HepG2 (cell line): ENCODE measurements around the gene EVA1C. TPM values are rescaled to one million over a fixed set of nuclear protein-coding genes. Genes with fewer than 3 reads are reported as not detected.
"Not testable (repeated sequence)": the region's sequence is repeated elsewhere in the genome, so short reads cannot be mapped to it uniquely, and the experiment has no call there.

Source experiments
- ATAC-seq: fragments of 200-7000 bp; cut with Tn5 transposase; 3 replicates; pipeline ENCODE4 v1.9.1; 2020; ENCODE audit warnings: mild to moderate bottlenecking, moderate library complexity
- BruUV-seq: library from RNA; stranded (reverse); fragments of 400-500 nt; replicated peaks from 2 replicates; lab custom pipeline; 2021; lab: Mats Ljungman, UMichigan
- CTCF ChIA-PET: fragments of 300-600 bp; formaldehyde crosslinking; extraction: SDS; loops from one replicate; lab custom pipeline; 2021; ENCODE audit warnings: low total read pairs, inconsistent platforms, low intra/inter-chr PET ratio; lab: Yijun Ruan, JAX
- POLR2A ChIA-PET: fragments of 350-600 bp; sonication (Branson Sonifier 250); formaldehyde crosslinking; loops from one replicate; lab custom pipeline; 2020; ENCODE audit warnings: antibody characterized with exemption, inconsistent platforms; lab: Yijun Ruan, JAX
- DNase-seq: peaks from one replicate; pipeline ENCODE4 v3.0.0-alpha.2; 2015; ENCODE audit warnings: low spot score
- FAIRE-seq: peaks from 3 replicates; lab custom pipeline; 2011; peaks lifted over from hg19 to GRCh38; lab: Jason Lieb, UNC
- H2AFZ ChIP-seq: one replicate; pipeline ENCODE4 v1.6.1; 2011; ENCODE audit warnings: low read length, inconsistent platforms
- H3K27ac ChIP-seq: fragments of 300-600 bp; 3 replicates; pipeline ENCODE4 v1.8.0; 2011; ENCODE audit warnings: mixed run types, mild to moderate bottlenecking, mixed read lengths, low read length, inconsistent platforms; ENCODE audit not compliant: insufficient read depth; ENCODE audit errors: extremely low read length
- H3K27me3 ChIP-seq, 2 experiments: fragments of 200-600 bp in 1 of 2; 2 replicates in 1 of 2; 3 replicates in 1 of 2; pipeline versions ENCODE4 v1.6.0 to v1.8.0; 2011; ENCODE audit warnings: low read length in 2 of 2, mild to moderate bottlenecking in 2 of 2, moderate library complexity in 2 of 2, inconsistent platforms in 1 of 2; ENCODE audit not compliant: insufficient read depth in 2 of 2, control insufficient read depth in 1 of 2
- H3K36me3 ChIP-seq, 2 experiments: fragments of 200-600 bp in 1 of 2; replicated peaks in 1 of 2; 2 replicates in 1 of 2; 3 replicates in 1 of 2; pipeline versions ENCODE4 v1.5.1 to v1.8.0; 2011; ENCODE audit warnings: low read length in 2 of 2, inconsistent platforms in 1 of 2; ENCODE audit not compliant: insufficient read depth in 2 of 2, control insufficient read depth in 1 of 2
- H3K4me1 ChIP-seq: 2 replicates; pipeline ENCODE4 v1.5.1; 2012; ENCODE audit warnings: low read length, inconsistent platforms; ENCODE audit not compliant: insufficient read depth
- H3K4me2 ChIP-seq: 2 replicates; pipeline ENCODE4 v1.6.0; 2011; ENCODE audit warnings: low read depth, low read length, inconsistent platforms
- H3K4me3 ChIP-seq, 3 experiments: fragments of 200-600 bp in 1 of 3; sonication (generic), shearing (Covaris generic) in 1 of 3; replicated peaks in 1 of 3; 2 replicates each; pipeline ENCODE4 v1.5.1; 2011 to 2016; ENCODE audit warnings: low read length in 3 of 3, inconsistent platforms in 2 of 3, low read depth in 2 of 3, mild to moderate bottlenecking in 2 of 3, control low read depth in 1 of 3, mixed read lengths in 1 of 3; ENCODE audit not compliant: insufficient read depth in 1 of 3
- H3K79me2 ChIP-seq: one replicate; pipeline ENCODE4 v1.6.1; 2011; ENCODE audit warnings: low read length, inconsistent platforms; ENCODE audit not compliant: insufficient read depth
- H3K9ac ChIP-seq: 2 replicates; pipeline ENCODE4 v1.6.0; 2011; ENCODE audit warnings: mild to moderate bottlenecking, low read depth, low read length, inconsistent platforms; ENCODE audit not compliant: insufficient read depth
- H3K9me3 ChIP-seq: 2 replicates; pipeline ENCODE4 v1.5.1; 2012; ENCODE audit warnings: mild to moderate bottlenecking, low read length
- H4K20me1 ChIP-seq: 2 replicates; pipeline ENCODE4 v1.6.0; 2011; ENCODE audit warnings: inconsistent platforms, mild to moderate bottlenecking, low read length, moderate library complexity; ENCODE audit not compliant: insufficient read depth
- ARHGAP35 ChIP-seq: sonication (generic); formaldehyde crosslinking; IDR thresholded peaks from 2 replicates; pipeline ENCODE4 v1.9.0; 2022; ENCODE audit warnings: mild to moderate bottlenecking, inconsistent platforms, moderate library complexity, missing genetic modification reagents, borderline replicate concordance
- ARNTL ChIP-seq: sonication (generic); formaldehyde crosslinking; IDR thresholded peaks from 2 replicates; pipeline ENCODE4 v1.4.0; 2020; ENCODE audit warnings: mild to moderate bottlenecking, missing genetic modification reagents
- ETV6 ChIP-seq: sonication (generic); formaldehyde crosslinking; conservative IDR thresholded peaks from 2 replicates; pipeline ENCODE4 v1.4.0; 2020; ENCODE audit warnings: missing genetic modification reagents
- KDM4B ChIP-seq: sonication (generic); formaldehyde crosslinking; IDR thresholded peaks from 2 replicates; pipeline ENCODE4 v1.4.0; 2020; ENCODE audit warnings: missing genetic modification reagents
- NKX3-1 ChIP-seq: sonication (generic); formaldehyde crosslinking; IDR thresholded peaks from 2 replicates; pipeline ENCODE4 v1.5.0; 2020; ENCODE audit warnings: missing genetic modification reagents
- REL ChIP-seq: sonication (generic); formaldehyde crosslinking; conservative IDR thresholded peaks from 2 replicates; pipeline ENCODE4 v1.8.0; 2022; ENCODE audit warnings: mild to moderate bottlenecking, missing genetic modification reagents, moderate library complexity
- TOE1 ChIP-seq: sonication (generic); formaldehyde crosslinking; IDR thresholded peaks from 2 replicates; pipeline ENCODE4 v1.4.0; 2020; ENCODE audit warnings: mild to moderate bottlenecking, missing genetic modification reagents
- TRIM24 ChIP-seq: sonication (generic); formaldehyde crosslinking; IDR thresholded peaks from 2 replicates; pipeline ENCODE4 v1.8.0; 2022; ENCODE audit warnings: mild to moderate bottlenecking, missing genetic modification reagents
- ZBTB1 ChIP-seq: sonication (generic); formaldehyde crosslinking; IDR thresholded peaks from 2 replicates; pipeline ENCODE4 v1.4.0; 2020; ENCODE audit warnings: missing genetic modification reagents, borderline replicate concordance
- ZFP1 ChIP-seq: IDR thresholded peaks from 2 replicates; pipeline ENCODE4 v1.6.1; 2016
- ZFX ChIP-seq: sonication (generic); formaldehyde crosslinking; IDR thresholded peaks from 2 replicates; pipeline ENCODE4 v1.4.0; 2020; ENCODE audit warnings: mild to moderate bottlenecking, low read depth, missing genetic modification reagents, moderate library complexity
- ZFYVE20 ChIP-seq: sonication (generic); formaldehyde crosslinking; IDR thresholded peaks from 2 replicates; pipeline ENCODE4 v1.8.0; 2023; ENCODE audit warnings: low read depth, mild to moderate bottlenecking, moderate library complexity, missing genetic modification reagents, borderline replicate concordance
- ZMAT3 ChIP-seq: sonication (generic); formaldehyde crosslinking; conservative IDR thresholded peaks from 2 replicates; pipeline ENCODE4 v1.7.0; 2021; ENCODE audit warnings: missing genetic modification reagents
- ZNF564 ChIP-seq: sonication (generic); formaldehyde crosslinking; IDR thresholded peaks from 2 replicates; pipeline ENCODE4 v1.8.1; 2023; ENCODE audit warnings: mild to moderate bottlenecking, missing genetic modification reagents
- ZNF761 ChIP-seq: sonication (generic); formaldehyde crosslinking; conservative IDR thresholded peaks from 2 replicates; pipeline ENCODE4 v1.4.0; 2020; ENCODE audit warnings: mild to moderate bottlenecking, missing genetic modification reagents
- ZNF879 ChIP-seq: sonication (generic); formaldehyde crosslinking; IDR thresholded peaks from 2 replicates; pipeline ENCODE4 v1.8.1; 2023; ENCODE audit warnings: missing genetic modification reagents
- ZNF891 ChIP-seq: sonication (generic); formaldehyde crosslinking; IDR thresholded peaks from 2 replicates; pipeline ENCODE4 v1.5.0; 2020; ENCODE audit warnings: mild to moderate bottlenecking, missing genetic modification reagents
- WGBS: methylation state at CpG from one replicate; pipeline ENCODE4 v1.1.6; 2017; ENCODE audit warnings: low lambda C conversion rate; 5-methylcytosine and 5-hydroxymethylcytosine counted together
- in situ Hi-C: cut with HindIII; loops from 2 replicates; pipeline ENCODE4 v1.10.0; 2017; ENCODE audit warnings: low pct_unique_long_range_greater_than_20kb; ENCODE audit not compliant: extremely low pct_ligation_motif_present
- intact Hi-C: fragments of 100-400 bp; cut with micrococcal nuclease; formaldehyde crosslinking; loops from one replicate; pipeline ENCODE4 v1.10.0; 2022; ENCODE audit not compliant: unreplicated experiment
- polyA plus RNA-seq, 8 experiments: library from polyadenylated mRNA; depleted of rRNA in 3 of 8; stranded (reverse) in 7 of 8; unstranded in 1 of 8; fragments of >200 nt; fragmentation: Illumina TruSeq in 4 of 8; extraction: Trizol in 4 of 8; gene quantifications; 2 replicates each; pipeline versions ENCODE4 v1.2.1 to v1.2.3, GENCODE V29; 2011 to 2016; ENCODE audit warnings: low read depth in 4 of 8, missing spikeins in 1 of 8, mixed read lengths in 1 of 8; ENCODE audit not compliant: insufficient read depth in 1 of 8
- total RNA-seq, 5 experiments: library from RNA; depleted of rRNA; stranded (reverse); fragments of >200 nt; fragmentation: Illumina TruSeq; extraction: Trizol; gene quantifications; 2 replicates each; pipeline ENCODE4 v1.2.3, GENCODE V29; 2016; ENCODE audit warnings: low read depth in 1 of 5
- TF ChIP-seq, protein P1 (sequence below): sonication (generic); formaldehyde crosslinking; IDR thresholded peaks from 2 replicates; pipeline ENCODE4 v1.4.0; 2020; ENCODE audit warnings: mild to moderate bottlenecking, missing genetic modification reagents
- TF ChIP-seq, protein P2 (sequence below): sonication (generic); formaldehyde crosslinking; IDR thresholded peaks from 2 replicates; pipeline ENCODE4 v1.5.0; 2020; ENCODE audit warnings: missing genetic modification reagents
- TF ChIP-seq, protein P3 (sequence below): IDR thresholded peaks from 2 replicates; pipeline ENCODE4 v1.6.1; 2016; ENCODE audit warnings: mild to moderate bottlenecking, missing biosample characterization, missing genetic modification reagents

Gene EVA1C
- total and polyA plus RNA-seq, 2 of the 13 experiments (the other 11 are each of a cell fraction or from before 2014, with no cell fraction given), result 0.29 to 0.34 TPM

DNA sequence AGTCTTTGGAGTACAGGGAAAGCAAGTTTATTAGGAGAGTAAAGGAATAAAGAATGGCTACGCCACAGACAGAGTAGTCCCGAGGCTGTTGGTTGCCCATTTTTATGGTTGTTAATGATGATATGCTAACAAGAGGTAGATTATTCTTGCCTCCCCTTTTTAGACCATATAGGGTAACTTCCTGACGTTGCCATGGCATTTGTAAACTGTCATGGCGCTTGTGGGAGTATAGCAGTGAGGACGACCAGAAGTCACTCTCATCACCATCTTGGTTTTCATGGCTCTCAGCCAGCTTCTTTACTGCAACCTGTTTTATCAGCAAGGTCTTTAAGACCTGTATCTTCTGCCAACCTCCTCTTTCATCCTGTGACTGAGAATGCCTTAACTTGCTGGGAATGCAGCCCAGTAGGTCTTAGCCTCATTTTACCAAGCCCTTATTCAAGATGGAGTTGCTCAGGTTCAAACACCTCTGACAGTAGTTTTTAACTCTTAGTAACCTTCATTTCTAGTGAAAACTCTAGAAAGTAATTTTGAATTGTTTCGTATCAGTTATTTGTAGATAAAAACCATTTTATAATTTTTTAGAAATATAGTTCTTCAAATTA is 146.6 kb downstream of the EVA1C start (continued):
- no peak for TF ChIP-seq TRIM24 (CRISPR knock-in tag)

DNA sequence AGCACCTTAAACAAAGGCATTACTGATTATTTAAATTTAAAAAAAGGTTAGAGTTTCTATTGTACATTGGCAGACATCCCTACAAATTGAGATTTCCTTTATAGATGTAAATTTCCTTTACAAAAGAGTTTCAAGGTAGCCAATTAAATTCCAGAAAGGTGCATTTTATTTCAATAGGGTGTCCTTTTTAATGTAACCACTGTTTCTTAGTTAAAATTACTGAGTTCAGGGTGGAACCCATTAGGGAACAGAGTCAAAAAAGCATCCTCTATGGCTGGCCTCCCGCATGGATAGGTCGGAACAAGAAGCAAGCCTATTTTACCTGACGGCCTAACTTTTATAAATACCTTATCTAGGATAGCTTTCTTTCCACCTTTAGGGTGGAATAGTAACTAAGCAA is 148.4 kb downstream of the EVA1C start:
- Histone ChIP-seq H3K79me2 (no peaks in the 10 kb centered on the region), H3K36me3 (no peaks in the 10 kb centered on the region), H3K4me2 (no peak overlapping the region), H3K4me3 (no peak overlapping the region), H2AFZ (no peak overlapping the region), H3K27me3 (no peaks in the 10 kb centered on the region), H4K20me1 (no peaks in the 10 kb centered on the region), H3K27ac (no peak overlapping the region), H3K4me1 (peaks cover 14% of the 10 kb centered on the region), H3K9me3 (peaks cover 8% of the 10 kb centered on the region; the same call in 1 of the 2 replicates), H3K9ac (no peak overlapping the region)
- no peak for FAIRE-seq
- ChIA-PET CTCF (no interaction called here), POLR2A (interaction anchor here (1.7 kb wide), 1 partner anchor 9 kb away, joined by 7 read pairs; no protein-coding TSS in a partner anchor)
- no peak for DNase-seq
- ATAC-seq, result no peak
- no TSS peak for BruUV-seq
- WGBS, result 95% methylated on average over 3 of the region's 3 CpGs
- intact Hi-C loops, result no loop called here
- TF ChIP-seq ARNTL (no peak), ZFP1 (no peak), ETV6 (CRISPR knock-in tag) (no peak), KDM4B (CRISPR knock-in tag) (no peak), ZNF761 (no peak), ZNF891 (no peak), ZNF564 (CRISPR knock-in tag) (no peak), REL (CRISPR knock-in tag) (no peak), ZFX (no peak), ZFYVE20 (CRISPR knock-in tag) (no peak), NKX3-1 (CRISPR knock-in tag) (no peak), ZMAT3 (no peak), ZBTB1 (no peak), ARHGAP35 (CRISPR knock-in tag) (no peak), ZNF879 (CRISPR knock-in tag) (no peak), TOE1 (CRISPR knock-in tag) (no peak)
- TF ChIP-seq, protein P1, sequence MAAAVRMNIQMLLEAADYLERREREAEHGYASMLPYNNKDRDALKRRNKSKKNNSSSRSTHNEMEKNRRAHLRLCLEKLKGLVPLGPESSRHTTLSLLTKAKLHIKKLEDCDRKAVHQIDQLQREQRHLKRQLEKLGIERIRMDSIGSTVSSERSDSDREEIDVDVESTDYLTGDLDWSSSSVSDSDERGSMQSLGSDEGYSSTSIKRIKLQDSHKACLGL (CRISPR knock-in tag), result no peak
- TF ChIP-seq, protein P2, sequence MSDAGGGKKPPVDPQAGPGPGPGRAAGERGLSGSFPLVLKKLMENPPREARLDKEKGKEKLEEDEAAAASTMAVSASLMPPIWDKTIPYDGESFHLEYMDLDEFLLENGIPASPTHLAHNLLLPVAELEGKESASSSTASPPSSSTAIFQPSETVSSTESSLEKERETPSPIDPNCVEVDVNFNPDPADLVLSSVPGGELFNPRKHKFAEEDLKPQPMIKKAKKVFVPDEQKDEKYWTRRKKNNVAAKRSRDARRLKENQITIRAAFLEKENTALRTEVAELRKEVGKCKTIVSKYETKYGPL (CRISPR knock-in tag), result no peak
- TF ChIP-seq, protein P3, sequence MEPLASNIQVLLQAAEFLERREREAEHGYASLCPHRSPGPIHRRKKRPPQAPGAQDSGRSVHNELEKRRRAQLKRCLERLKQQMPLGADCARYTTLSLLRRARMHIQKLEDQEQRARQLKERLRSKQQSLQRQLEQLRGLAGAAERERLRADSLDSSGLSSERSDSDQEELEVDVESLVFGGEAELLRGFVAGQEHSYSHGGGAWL (CRISPR knock-in tag), result no peak
- in situ Hi-C loops, result no loop called here

DNA sequence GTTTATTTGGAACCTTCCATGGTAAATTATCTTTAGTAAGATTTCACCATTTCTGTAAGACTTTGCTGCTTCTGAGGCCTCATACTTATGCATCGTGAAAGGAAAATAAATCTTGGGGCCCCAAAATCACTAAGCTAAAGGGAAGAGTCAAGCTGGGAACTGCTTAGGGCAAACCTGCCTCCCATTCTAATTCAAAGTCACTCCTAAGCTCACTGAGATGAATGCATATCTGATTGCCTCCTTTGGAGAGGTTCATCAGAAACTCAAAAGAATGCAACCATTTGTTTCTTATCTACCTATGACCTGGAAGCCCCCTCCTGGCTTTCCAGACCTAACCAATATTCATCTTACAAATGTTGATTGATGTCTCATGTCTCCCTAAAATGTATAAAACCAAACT is 149.0 kb downstream of the EVA1C start:
- CTCF ChIA-PET, result not testable (repeated sequence)

More for the DNA sequence above, 149.0 kb downstream of the EVA1C start:
- H4K20me1 ChIP-seq, BruUV-seq, H3K9ac ChIP-seq, POLR2A ChIA-PET, H3K27ac ChIP-seq, H2AFZ ChIP-seq, H3K9me3 ChIP-seq, H3K79me2 ChIP-seq, in situ Hi-C loops, H3K27me3 ChIP-seq, H3K36me3 ChIP-seq, FAIRE-seq, intact Hi-C loops, H3K4me3 ChIP-seq, DNase-seq, H3K4me2 ChIP-seq, ATAC-seq: not testable (repeated sequence)
- WGBS, result 95% methylated on average over 1 of the region's 1 CpG
- H3K4me1 ChIP-seq, result peaks cover 14% of the 10 kb centered on the region
